Measurements from ENCODE around the gene PJVK. TPM values are rescaled to one million over a fixed set of nuclear protein-coding genes. Genes with fewer than 3 reads are reported as not detected.

PJVK gene
- total and polyA plus RNA-seq, 9 of the 15 experiments (the other 6 are each of a cell fraction or from before 2014, with no cell fraction given) = 0.11 to 1.5 (median 0.73) TPM

DNA sequence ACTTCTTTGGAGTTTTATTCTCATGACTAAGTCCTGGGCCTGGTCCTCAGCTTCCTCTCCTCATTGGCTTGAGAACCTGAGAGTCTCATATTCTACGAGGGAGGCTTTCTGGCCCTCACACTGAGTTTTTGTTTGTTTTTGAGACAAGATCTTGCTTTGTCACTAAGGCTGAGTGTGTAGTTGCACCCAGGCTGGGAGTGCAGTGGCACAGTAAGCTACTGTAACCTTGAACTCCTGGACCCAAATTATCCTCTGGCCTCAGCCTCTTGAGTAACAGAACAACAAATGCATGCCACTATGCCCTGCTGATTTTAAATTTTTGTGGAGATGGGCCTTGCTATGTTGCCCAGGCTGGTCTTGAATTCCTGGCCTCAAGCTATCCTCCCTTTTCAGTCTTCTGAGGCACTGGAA is 22.8 kb upstream of the PJVK start (continued):
- TF ChIP-seq FOXK1 (CRISPR knock-in tag; IDR thresholded peaks at IDR 0.05; ENCODE audit: borderline replicate concordance) = no peak
- TF ChIP-seq NR2C2 (CRISPR knock-in tag; IDR thresholded peaks at IDR 0.05) = no peak
- peak; percentile 52; the same call in 1 of the 2 replicates for TF ChIP-seq NR2C2 (tag; IDR thresholded peaks at IDR 0.05)
- no peak for TF ChIP-seq ZFP30 (CRISPR knock-in tag; IDR thresholded peaks at IDR 0.05; ENCODE audit: borderline replicate concordance)
- TF ChIP-seq, protein P1, sequence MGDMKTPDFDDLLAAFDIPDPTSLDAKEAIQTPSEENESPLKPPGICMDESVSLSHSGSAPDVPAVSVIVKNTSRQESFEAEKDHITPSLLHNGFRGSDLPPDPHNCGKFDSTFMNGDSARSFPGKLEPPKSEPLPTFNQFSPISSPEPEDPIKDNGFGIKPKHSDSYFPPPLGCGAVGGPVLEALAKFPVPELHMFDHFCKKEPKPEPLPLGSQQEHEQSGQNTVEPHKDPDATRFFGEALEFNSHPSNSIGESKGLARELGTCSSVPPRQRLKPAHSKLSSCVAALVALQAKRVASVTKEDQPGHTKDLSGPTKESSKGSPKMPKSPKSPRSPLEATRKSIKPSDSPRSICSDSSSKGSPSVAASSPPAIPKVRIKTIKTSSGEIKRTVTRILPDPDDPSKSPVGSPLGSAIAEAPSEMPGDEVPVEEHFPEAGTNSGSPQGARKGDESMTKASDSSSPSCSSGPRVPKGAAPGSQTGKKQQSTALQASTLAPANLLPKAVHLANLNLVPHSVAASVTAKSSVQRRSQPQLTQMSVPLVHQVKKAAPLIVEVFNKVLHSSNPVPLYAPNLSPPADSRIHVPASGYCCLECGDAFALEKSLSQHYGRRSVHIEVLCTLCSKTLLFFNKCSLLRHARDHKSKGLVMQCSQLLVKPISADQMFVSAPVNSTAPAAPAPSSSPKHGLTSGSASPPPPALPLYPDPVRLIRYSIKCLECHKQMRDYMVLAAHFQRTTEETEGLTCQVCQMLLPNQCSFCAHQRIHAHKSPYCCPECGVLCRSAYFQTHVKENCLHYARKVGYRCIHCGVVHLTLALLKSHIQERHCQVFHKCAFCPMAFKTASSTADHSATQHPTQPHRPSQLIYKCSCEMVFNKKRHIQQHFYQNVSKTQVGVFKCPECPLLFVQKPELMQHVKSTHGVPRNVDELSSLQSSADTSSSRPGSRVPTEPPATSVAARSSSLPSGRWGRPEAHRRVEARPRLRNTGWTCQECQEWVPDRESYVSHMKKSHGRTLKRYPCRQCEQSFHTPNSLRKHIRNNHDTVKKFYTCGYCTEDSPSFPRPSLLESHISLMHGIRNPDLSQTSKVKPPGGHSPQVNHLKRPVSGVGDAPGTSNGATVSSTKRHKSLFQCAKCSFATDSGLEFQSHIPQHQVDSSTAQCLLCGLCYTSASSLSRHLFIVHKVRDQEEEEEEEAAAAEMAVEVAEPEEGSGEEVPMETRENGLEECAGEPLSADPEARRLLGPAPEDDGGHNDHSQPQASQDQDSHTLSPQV (IDR thresholded peaks at IDR 0.05) = peak; percentile 61; the same call in 1 of the 2 replicates
- TF ChIP-seq ESRRA (IDR thresholded peaks at IDR 0.05; ENCODE audit: borderline replicate concordance, low read depth) = peak; percentile 60; the same call in 1 of the 2 replicates
- peak; percentile 21; the same call in 1 of the 2 replicates for TF ChIP-seq MTA1 (IDR thresholded peaks at IDR 0.05; ENCODE audit: borderline replicate concordance)
- TF ChIP-seq TAL1 (IDR thresholded peaks at IDR 0.05) = no peak
- TF ChIP-seq, protein P2, sequence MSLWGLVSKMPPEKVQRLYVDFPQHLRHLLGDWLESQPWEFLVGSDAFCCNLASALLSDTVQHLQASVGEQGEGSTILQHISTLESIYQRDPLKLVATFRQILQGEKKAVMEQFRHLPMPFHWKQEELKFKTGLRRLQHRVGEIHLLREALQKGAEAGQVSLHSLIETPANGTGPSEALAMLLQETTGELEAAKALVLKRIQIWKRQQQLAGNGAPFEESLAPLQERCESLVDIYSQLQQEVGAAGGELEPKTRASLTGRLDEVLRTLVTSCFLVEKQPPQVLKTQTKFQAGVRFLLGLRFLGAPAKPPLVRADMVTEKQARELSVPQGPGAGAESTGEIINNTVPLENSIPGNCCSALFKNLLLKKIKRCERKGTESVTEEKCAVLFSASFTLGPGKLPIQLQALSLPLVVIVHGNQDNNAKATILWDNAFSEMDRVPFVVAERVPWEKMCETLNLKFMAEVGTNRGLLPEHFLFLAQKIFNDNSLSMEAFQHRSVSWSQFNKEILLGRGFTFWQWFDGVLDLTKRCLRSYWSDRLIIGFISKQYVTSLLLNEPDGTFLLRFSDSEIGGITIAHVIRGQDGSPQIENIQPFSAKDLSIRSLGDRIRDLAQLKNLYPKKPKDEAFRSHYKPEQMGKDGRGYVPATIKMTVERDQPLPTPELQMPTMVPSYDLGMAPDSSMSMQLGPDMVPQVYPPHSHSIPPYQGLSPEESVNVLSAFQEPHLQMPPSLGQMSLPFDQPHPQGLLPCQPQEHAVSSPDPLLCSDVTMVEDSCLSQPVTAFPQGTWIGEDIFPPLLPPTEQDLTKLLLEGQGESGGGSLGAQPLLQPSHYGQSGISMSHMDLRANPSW (CRISPR knock-in tag; IDR thresholded peaks at IDR 0.05) = no peak
- TF ChIP-seq C11orf30 (IDR thresholded peaks at IDR 0.05; ENCODE audit: low read depth) = peak; percentile 83
- TF ChIP-seq LEF1 (IDR thresholded peaks at IDR 0.05) = 0 out of 2 replicates have a peak, but pooled peaks have one; percentile 32
- peak; percentile 31; the same call in 1 of the 2 replicates for TF ChIP-seq HDAC2 (IDR thresholded peaks at IDR 0.05)
- TF ChIP-seq SMARCA4 (IDR thresholded peaks at IDR 0.05) = peak; percentile 85
- TF ChIP-seq MAFK (IDR thresholded peaks at IDR 0.05; ENCODE audit: low read length) = peak; percentile 69
- TF ChIP-seq ZNF316 (IDR thresholded peaks at IDR 0.05) = peak; percentile 71
- TF ChIP-seq ARID1B (IDR thresholded peaks at IDR 0.05) = peak; percentile 82

Data from K562 (cell line).